ENCODE data around the gene ELP1.

ELP1 gene

GRCh38 chr9:108883085-108883484, 50.8 kb downstream of the ELP1 start:
- no peak for DNase-seq

DNA sequence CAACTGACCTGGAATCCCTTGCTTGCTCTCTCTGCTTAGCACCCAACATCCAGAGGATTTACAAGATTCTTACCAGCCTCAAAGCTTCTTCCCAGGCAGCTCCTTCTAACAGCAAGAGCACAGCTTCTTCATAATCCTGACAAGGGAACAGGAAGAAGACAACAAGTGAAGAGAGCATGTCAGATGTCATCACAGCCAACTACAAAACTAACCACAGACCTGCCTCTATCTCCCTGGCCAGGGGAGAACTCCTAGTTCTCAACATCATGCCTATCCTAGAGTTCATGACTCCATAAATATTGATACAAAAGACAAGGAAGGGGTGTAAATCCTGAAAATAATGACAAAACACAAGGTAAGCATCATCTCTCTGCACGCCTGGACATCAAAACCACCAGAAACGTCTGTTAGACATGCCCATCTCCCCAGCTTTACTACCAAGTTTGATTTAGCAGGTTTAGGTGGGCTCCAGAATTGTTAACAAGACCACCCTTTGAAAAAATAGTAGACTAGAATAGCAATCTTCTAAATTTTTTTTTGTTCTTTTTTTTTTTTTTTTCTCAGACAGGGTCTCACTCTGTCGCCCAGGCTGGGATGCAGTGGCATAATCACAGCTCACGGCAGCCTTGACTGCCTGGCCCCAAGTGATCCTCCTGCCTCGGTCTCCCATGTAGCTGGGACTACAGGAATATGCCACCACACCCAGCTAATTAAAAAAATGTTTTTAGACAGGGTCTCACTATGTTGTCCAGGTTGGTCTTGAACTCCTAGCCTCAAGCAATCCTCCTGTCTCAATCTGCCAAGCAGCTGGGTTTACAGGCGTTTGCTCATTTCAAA, 51.7 kb downstream of the ELP1 start:
- no peak for DNase-seq

DNA sequence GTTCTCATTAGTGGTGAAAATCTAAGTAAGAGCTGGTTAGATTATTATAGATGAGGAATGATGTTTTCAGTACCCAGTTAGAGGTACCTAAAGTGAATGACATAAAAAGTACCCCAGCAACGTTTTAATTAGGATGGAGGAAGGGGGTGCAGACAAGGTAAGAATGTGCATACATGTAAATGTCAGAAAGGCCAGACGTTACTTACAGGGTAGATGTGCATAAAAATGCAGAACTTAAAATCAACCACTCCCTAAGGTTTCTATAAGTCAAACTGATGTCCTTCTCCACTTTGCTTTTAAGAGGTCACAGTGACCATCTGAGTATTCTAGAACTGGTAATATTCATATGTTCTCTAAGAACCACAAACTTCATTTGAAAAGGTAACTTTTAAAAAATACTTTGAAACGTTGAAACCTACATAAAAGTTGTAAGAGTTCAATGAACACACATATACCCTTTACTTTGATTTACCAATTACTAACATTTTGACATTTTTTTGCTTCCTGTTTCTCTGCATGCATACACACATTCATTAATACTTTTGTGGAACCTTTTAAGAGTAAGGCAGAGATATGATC, 53.1 kb downstream of the ELP1 start:
- no peak for DNase-seq

GRCh38 chr9:108877524-108877923, 56.4 kb downstream of the ELP1 start:
- no peak for DNase-seq

GRCh38 chr9:108876425-108876824, 57.5 kb downstream of the ELP1 start:
- no peak for DNase-seq

DNA sequence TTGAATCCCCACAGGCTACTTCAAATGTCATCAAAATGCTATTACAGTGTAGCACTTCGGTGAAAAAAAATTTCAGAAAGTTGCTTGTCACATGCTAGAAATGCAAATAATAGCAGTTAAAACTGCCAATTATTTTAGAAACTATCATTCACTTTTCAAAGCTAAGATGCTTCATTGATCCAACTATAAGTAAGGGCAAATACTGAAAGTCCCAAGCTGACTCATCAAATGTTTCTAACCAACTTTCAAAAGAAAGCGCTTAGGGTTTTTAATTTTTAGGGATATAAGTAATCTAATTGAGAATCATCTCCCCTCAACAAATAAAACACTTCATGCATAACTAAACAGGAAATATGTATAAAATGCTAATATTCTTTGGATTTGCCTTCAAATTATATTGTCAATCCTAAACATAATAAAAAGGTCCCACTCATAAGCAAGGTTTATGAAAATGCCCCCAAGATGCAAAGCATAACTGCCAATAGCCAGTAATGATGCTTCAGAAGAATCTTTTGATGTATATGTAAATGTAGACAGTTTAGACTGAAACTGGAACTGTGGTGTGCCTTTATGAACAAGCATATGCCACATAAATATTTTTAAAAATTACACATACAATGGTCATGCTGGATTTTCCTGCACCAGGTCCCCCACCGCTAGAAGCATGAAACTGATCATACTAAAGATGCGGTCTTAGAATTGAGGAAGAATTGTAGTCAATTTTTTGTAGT, 59.7 kb downstream of the ELP1 start:
- peak in 1 of 5 experiments; percentile 30 for DNase-seq

DNA sequence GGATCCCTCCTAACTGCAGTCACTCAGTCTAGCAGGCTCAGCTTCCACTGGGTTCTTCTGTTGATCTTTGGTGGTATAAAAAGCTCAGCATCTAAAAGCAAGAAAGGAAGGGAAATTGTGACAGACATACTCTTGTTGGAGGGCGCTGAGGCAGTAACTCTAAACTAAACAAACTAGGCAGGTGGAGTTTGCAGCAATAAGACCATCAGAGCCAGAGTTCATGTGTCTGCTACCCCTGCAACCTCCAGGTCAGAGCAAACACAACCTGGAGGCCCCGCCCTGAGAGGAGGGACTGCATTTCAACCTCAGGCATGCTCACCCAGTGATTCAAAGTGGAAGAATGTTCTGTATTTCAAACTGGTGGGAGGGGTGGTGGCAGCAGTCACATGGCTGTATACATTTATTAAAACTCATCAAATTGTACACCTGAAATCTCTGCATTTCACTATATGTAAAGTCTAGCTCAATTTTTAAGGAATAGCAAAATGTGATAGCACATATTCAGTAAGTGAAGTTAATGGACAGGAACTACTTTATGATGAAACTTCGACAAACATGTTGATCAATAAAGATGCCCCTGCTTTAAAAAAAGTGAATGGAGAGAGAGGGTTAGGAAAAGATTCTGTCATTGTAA, 64.7 kb downstream of the ELP1 start:
- no peak for DNase-seq

DNA sequence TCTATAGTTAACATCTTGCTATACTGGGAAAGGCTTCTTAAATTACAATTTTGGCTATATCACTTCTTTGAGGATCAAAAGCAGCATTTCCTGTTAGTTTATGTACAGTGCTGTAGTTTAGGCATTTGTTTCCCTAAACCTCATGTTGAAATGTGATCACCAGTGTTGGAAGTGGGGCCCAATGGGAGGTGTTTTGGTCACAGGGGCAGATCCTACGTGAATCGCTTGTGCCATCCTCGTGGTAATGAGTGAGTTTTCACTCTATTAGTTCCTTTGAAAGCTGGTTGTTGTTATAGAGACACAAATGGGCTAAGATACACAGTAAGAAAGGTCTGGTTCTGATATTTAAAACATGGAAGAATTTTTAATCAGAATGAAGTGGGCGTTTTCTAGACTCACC, 66.1 kb downstream of the ELP1 start:
- DNase-seq = no peak

- DNase-seq = no peak
These were observed 66.8 kb downstream of the ELP1 start for GRCh38 chr9:108867116-108867515.

GRCh38 chr9:108866001-108866420, 67.9 kb downstream of the ELP1 start:
- no peak for DNase-seq

DNA sequence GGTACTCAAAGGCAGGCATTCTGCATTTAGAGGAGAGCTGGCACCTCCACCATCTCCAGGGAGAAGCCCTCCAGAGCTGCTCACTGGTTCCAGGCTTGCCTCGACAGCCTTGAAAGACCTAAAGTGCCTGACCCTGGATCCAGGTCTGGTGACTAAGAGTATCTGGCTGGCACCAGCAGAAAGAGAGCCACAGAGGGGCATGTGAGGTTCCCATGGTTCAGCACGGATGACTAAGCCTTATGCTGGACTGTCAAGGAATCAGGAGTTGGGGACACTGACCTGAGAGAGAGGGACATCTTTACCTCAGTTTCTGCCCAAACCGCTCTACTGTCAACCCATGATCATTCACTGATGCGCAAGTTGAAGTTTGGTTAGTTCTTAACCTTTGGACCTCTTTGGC, 68.9 kb downstream of the ELP1 start:
- DNase-seq = no peak

- DNase-seq = no peak
These were observed 69.5 kb downstream of the ELP1 start for GRCh38 chr9:108864446-108864845.

GRCh38 chr9:108863891-108864290, 70.0 kb downstream of the ELP1 start:
- no peak for DNase-seq

DNA sequence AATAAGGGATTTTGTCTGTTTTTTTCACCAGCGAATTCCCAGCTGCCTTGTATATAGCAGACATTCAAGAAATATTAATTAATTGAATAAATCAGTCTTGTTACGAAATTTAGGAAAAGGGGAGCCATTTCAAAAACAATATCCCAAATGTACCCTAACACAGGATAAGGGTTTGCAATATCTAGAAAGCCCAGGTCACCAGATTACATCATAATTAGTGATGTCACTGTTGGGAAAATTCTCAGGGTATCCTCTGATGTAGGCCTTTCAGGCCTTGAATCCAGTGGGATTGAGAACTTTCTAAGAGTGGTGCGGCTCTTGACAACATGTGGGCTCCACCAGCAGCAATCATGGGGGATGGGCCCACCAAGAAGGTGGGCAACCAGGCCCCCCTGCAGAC, 71.9 kb downstream of the ELP1 start, which contains the start of gene ACTL7A:
Gene ACTL7A, plus strand, starts transcription at position 270 of the 400 bp plus-strand sequence. Its CDS starts 57 bp downstream, at position 327.
- no peak for DNase-seq

DNA sequence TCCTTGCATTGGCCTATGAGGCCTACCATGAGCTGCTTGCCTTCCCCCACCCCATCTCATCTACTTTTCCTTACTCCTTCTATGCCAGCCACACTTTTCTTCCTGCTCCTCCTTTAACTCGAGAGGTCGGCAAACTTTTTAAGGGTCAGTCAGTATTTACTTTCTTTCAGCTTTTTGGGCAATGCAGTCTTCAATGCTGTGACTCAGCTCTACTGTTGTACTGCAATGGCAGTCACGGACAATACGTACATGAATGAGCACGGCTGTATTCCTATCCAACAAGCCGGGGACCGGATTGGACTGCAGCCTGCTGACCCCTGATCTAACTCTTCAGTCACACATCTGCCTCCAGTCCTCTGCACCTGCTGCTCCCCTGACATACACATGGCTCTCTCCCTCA, 72.5 kb downstream of the ELP1 start:
- DNase-seq = no peak

GRCh38 chr9:108860764-108861163, 73.2 kb downstream of the ELP1 start:
- no peak for DNase-seq

GRCh38 chr9:108860354-108860753, 73.6 kb downstream of the ELP1 start:
- no peak for DNase-seq

- peak in 1 of 5 experiments; percentile 13 for DNase-seq
These were observed 74.3 kb downstream of the ELP1 start for GRCh38 chr9:108859459-108860114.

DNA sequence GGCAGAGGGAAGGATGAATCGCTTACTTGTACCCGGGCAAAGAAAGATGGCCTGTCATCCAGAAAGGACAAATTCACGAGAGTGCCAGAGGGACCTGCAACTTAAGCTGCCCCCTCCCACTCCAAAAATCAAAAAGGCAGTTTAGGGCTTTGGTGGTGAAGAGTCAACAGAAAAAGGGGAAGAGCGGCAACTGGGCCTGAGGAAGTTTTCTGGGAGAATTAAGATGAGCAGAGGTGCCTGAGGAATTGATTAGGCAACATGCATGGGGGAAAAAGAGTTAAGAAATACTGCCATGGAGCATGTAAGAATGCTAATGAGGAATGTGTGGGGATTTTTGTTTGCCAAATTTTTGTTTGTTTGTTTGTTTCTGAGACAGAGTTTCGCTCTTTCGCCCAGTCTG, 76.4 kb downstream of the ELP1 start:
- no peak for DNase-seq

DNA sequence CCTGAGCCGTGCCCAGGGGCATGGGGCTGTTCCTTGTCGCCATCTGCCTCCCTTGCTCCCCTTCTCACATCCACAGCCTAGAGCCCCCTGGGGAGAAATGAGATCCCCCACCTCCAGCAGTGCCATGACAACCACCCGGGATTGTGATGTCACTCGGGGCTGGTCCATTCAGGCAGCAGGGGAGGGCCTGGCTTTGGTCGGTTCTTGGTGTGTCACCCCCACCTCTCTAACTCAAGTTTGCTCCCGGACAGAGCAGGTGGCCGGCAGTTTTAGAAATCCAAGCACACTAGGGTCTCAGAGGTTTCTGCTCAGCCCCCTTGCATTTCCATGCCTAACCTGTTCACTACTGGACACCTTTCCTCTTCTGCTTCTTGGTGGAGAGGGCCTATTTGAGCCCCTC, 78.0 kb downstream of the ELP1 start, which contains the start of gene ACTL7B:
Gene ACTL7B, minus strand, starts transcription at position 99 of the 400 bp plus-strand sequence. Its CDS starts 56 bp downstream, at position 43.
- DNase-seq = no peak

GRCh38 chr9:108855529-108855886, 78.4 kb downstream of the ELP1 start:
- DNase-seq = no peak

All from T-helper 2 cell (primary cell).